Ishikawa (cell line): ENCODE data around the gene GSTA4.

ENCODE experiments used
- CEBPB ChIP-seq: IDR thresholded peaks from 2 replicates; pipeline ENCODE4 v1.6.1; 2012
- YY1 ChIP-seq: IDR thresholded peaks from 2 replicates; pipeline ENCODE4 v1.6.1; 2012; ENCODE audit warnings: low read depth
- TF ChIP-seq, protein P1 (sequence below): IDR thresholded peaks from 2 replicates; pipeline ENCODE4 v1.6.1; 2012
- TF ChIP-seq, protein P2 (sequence below): IDR thresholded peaks from 2 replicates; pipeline ENCODE4 v1.6.1; 2012; ENCODE audit warnings: low read depth, mild to moderate bottlenecking

DNA sequence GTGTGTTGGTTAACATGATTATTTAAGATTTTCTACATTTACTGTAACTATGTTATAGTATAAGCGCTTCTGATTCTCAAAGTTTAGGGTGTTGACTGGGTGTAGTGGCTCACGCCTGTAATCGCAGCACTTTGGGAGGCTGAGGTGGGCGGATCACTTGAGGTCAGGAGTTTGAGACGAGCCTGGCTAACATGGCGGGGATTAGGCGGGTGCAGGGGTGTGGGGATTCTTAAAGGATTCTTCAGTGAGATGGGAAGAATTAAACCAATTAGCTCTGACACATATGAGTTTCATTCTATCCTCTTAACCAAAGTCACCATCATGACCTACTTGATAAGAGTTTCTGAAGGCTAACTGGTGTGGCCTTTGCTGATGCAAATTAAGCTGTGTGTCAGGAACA lies 39.2 kb downstream of the GSTA4 start:
- TF ChIP-seq YY1 (no peak), CEBPB (no peak)
- TF ChIP-seq, protein P1, sequence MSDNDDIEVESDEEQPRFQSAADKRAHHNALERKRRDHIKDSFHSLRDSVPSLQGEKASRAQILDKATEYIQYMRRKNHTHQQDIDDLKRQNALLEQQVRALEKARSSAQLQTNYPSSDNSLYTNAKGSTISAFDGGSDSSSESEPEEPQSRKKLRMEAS: no peak
- TF ChIP-seq, protein P2, sequence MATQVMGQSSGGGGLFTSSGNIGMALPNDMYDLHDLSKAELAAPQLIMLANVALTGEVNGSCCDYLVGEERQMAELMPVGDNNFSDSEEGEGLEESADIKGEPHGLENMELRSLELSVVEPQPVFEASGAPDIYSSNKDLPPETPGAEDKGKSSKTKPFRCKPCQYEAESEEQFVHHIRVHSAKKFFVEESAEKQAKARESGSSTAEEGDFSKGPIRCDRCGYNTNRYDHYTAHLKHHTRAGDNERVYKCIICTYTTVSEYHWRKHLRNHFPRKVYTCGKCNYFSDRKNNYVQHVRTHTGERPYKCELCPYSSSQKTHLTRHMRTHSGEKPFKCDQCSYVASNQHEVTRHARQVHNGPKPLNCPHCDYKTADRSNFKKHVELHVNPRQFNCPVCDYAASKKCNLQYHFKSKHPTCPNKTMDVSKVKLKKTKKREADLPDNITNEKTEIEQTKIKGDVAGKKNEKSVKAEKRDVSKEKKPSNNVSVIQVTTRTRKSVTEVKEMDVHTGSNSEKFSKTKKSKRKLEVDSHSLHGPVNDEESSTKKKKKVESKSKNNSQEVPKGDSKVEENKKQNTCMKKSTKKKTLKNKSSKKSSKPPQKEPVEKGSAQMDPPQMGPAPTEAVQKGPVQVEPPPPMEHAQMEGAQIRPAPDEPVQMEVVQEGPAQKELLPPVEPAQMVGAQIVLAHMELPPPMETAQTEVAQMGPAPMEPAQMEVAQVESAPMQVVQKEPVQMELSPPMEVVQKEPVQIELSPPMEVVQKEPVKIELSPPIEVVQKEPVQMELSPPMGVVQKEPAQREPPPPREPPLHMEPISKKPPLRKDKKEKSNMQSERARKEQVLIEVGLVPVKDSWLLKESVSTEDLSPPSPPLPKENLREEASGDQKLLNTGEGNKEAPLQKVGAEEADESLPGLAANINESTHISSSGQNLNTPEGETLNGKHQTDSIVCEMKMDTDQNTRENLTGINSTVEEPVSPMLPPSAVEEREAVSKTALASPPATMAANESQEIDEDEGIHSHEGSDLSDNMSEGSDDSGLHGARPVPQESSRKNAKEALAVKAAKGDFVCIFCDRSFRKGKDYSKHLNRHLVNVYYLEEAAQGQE: no peak
